Pancreas (tissue), 10 donors: ENCODE measurements around the gene PGPEP1. TPM values are rescaled to one million over a fixed set of nuclear protein-coding genes. Genes with fewer than 3 reads are reported as not detected.
A peak's percentile ranks its signal among the peaks of the same experiment; 100 is the strongest.

ENCODE experiments used
- ATAC-seq, 4 donors: fragments of 200-7000 bp; cut with Tn5 transposase; one replicate each; pipeline versions ENCODE4 v1.8.0 to v1.9.1; 2020; ENCODE audit warnings: mild to moderate bottlenecking in 4 of 4, moderate library complexity in 4 of 4
- DNase-seq, 6 donors: peaks; one replicate each; pipeline ENCODE4 v3.0.0-alpha.2; 2020
- FAIRE-seq: peaks from 2 replicates; lab custom pipeline; 2012; peaks lifted over from hg19 to GRCh38; lab: Jason Lieb, UNC
- H3K27ac ChIP-seq, 4 donors: fragments of 200-600 bp; sonication (generic); 1 replicate in 3 of 4; 2 replicates in 1 of 4; pipeline versions ENCODE4 v1.5.0 to v1.8.0; 2020
- H3K27me3 ChIP-seq, 4 donors: fragments of 200-600 bp; one replicate each; pipeline ENCODE4 v1.8.0; 2021
- H3K36me3 ChIP-seq, 3 donors: fragments of 200-600 bp; sonication (generic) in 1 of 3; one replicate each; pipeline versions ENCODE4 v1.5.0 to v1.8.0; 2020 to 2021
- H3K4me1 ChIP-seq, 3 donors: fragments of 200-600 bp; one replicate each; pipeline ENCODE4 v1.8.0; 2021
- H3K4me3 ChIP-seq, 4 donors: fragments of 200-600 bp; sonication (generic) in 2 of 4; one replicate each; pipeline versions ENCODE4 v1.5.0 to v1.8.0; 2020 to 2021
- H3K9me3 ChIP-seq, 4 donors: fragments of 200-600 bp; one replicate each; pipeline ENCODE4 v1.8.0; 2021
- WGBS, 2 donors: extraction: QIAGEN DNeasy Blood & Tissue Kit; methylation state at CpG; one replicate each; pipeline ENCODE4 v1.1.7; 2013; 5-methylcytosine and 5-hydroxymethylcytosine counted together
- intact Hi-C, 3 donors: fragments of 100-400 bp; cut with DNase I; formaldehyde crosslinking; loops; one replicate each; pipeline versions ENCODE4 v1.11.1 to v1.14.2; 2022
- polyA plus RNA-seq, 2 donors: library from polyadenylated mRNA; stranded (reverse); fragments of 200-250 nt; gene quantifications; one replicate each; pipeline ENCODE4 v1.2.3, GENCODE V29; 2013
- total RNA-seq, 6 donors: library from RNA; stranded (reverse); fragmentation: NEBNext Ultra II Directional in 4 of 6; extraction: Animal tissue kit (Norgen Biotek cat#: 25700) in 4 of 6; gene quantifications; one replicate each; pipeline versions ENCODE4 v1.2.1 to v1.2.4, GENCODE V29; 2021 to 2023
- TF ChIP-seq, protein P1 (sequence below), 4 donors: fragments of 200-600 bp; sonication (generic) in 3 of 4; IDR thresholded peaks; one replicate each; pipeline versions ENCODE4 v1.5.0 to v1.8.0; 2021; ENCODE audit warnings: antibody characterized with exemption in 4 of 4
- donor health status: healthy with polysubstance abuse.
- donor health status: DM: no; HTN: no; CAD: no; lungs with moderate emphysema.
- donor health status: DM: no; HTN: no; CAD: no.
- donor health status: control.
- donor health status: control.
- donor health status: Bipolar disorder and iron deficiency.
- donor health status: DM: yes; HTN: yes; CAD: no.
- donor health status: DM: no; HTN: no; CAD: no.
- donor health status: DM: no; HTN: no; CAD: no.
- donor health status: DM: yes; HTN: yes; CAD: no.

PGPEP1 gene
- total and polyA plus RNA-seq, 8 donors = 10.4 to 44.4 (median 36.7) TPM

DNA sequence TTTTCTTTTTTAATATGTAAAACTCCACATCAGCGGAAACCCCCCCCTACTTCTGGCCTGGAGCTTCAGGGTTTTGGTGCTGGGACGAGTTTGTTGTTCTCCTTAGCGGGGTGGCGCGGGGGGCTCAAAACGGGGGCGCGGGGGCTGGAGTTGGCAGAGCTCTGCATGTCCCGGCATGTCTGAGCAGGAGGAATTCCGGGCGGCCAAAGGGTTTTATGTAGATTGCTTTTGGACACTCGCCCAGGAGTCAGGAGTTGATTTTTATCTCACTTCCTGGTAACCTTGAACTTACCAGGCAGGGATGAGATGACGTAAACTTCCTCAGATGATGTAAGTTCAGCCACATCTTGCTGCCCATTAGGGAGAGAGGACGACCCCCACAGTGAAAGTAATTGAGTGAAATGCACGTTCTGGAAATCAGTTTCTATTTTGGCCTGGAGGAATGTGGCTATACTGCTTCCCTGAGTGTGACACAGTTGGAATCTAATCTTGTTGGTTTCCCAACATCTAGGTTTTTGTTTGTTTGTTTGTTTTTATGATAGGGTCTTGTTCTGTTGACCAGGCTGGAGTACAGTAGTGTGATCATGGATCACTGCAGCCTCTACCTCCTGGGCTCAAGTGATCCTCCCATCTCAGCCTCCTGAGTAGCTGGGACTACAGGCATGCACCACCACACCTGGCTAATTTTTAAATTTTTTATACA is 24.6 kb downstream of the PGPEP1 start:
- Histone ChIP-seq H3K4me1 (peaks cover 19 to 35% (median 25%) of the 10 kb centered on the region in 3 donors), H3K27me3 (no peaks in the 10 kb centered on the region), H3K27ac (peak overlapping the region; percentile 83 to 93 (median 88)), H3K36me3 (no peaks in the 10 kb centered on the region), H3K9me3 (no peaks in the 10 kb centered on the region), H3K4me3 (peak overlapping the region in 1 of 4 donors; percentile 10)
- WGBS, 2 donors = 4 to 10% methylated on average over 15 of the region's 15 CpGs
- intact Hi-C loops = no loop called here
- FAIRE-seq = no peak
- TF ChIP-seq, protein P1, sequence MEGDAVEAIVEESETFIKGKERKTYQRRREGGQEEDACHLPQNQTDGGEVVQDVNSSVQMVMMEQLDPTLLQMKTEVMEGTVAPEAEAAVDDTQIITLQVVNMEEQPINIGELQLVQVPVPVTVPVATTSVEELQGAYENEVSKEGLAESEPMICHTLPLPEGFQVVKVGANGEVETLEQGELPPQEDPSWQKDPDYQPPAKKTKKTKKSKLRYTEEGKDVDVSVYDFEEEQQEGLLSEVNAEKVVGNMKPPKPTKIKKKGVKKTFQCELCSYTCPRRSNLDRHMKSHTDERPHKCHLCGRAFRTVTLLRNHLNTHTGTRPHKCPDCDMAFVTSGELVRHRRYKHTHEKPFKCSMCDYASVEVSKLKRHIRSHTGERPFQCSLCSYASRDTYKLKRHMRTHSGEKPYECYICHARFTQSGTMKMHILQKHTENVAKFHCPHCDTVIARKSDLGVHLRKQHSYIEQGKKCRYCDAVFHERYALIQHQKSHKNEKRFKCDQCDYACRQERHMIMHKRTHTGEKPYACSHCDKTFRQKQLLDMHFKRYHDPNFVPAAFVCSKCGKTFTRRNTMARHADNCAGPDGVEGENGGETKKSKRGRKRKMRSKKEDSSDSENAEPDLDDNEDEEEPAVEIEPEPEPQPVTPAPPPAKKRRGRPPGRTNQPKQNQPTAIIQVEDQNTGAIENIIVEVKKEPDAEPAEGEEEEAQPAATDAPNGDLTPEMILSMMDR (IDR thresholded peaks at IDR 0.05) = no peak
- peak in 4 of 6 donors; percentile 85 to 92 (median 88) for DNase-seq
- peak; percentile 75 to 87 (median 83) for ATAC-seq

DNA sequence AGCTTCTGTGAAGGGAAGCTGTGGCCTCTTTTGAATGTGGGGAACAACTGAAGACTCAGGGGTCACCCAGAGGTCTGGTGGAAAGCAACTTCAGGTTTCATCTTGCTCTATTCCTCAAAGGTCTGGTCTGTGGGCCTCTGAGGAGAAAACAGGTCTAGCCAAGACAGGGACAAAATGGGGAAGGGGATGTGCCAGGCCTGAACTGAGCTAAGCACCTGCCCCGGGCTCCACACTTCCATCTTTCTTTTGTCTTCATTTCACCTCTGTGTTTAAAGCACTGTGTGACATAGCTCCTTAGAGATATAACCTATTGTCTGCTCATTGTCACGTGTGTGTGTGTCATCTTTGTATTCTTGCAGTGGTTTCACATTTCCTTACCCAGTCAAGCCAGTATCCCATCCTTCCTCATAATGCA is 25.6 kb downstream of the PGPEP1 start:
- WGBS, 2 donors = 90 to 94% methylated on average over 2 of the region's 2 CpGs
- DNase-seq (no peak), ATAC-seq (no peak), FAIRE-seq (no peak)
- no peaks in the 10 kb centered on the region for H3K27me3 ChIP-seq
- peak overlapping the region; percentile 83 to 93 (median 88) for H3K27ac ChIP-seq
- H3K9me3 ChIP-seq = no peaks in the 10 kb centered on the region
- intact Hi-C loops = no loop called here
- H3K4me1 ChIP-seq = peaks cover 19 to 35% (median 25%) of the 10 kb centered on the region in 3 donors
- TF ChIP-seq, protein P1 (IDR thresholded peaks at IDR 0.05) = no peak
- H3K4me3 ChIP-seq = no peak overlapping the region
- H3K36me3 ChIP-seq = no peaks in the 10 kb centered on the region

DNA sequence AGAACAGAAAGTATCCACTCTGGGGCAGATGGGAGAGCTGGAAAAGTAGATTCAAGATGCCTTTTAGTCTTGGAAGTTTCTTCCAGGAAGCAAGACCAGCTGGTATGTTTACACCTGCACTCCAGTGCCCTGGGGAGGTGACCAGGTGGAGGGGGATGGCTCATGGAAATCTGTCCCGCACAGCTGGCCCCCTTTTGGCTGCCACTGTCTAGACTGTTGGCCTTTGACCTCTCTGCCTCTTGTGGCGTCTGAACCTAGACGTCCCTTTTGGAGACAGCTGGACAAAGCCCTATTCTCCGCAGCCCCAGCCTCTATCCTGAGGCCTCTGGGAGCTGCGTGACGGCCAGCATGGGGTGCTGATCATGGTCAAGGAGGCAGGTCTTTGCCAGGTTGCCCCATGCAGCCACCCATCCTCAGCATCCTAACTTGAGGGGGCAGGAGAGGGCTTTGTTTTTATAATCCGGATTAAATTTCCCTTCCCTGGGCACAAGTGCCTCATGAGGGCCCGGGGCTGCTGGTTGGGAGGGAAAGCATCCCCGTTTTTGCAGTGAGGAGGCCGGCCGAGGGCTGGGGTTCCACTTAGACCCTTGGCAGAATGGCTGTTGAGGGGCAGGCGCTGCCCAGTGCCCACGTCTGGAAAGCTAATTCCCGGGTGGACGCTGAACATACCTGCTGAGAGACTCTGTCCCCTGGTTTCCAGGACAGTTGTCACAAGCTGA is 28.3 kb downstream of the PGPEP1 start:
- intact Hi-C loops = no loop called here
- Histone ChIP-seq H3K4me1 (peaks cover 19 to 33% (median 25%) of the 10 kb centered on the region in 3 donors), H3K9me3 (no peaks in the 10 kb centered on the region), H3K27me3 (no peaks in the 10 kb centered on the region), H3K4me3 (no peak overlapping the region), H3K36me3 (no peaks in the 10 kb centered on the region), H3K27ac (peak overlapping the region; percentile 28 to 85 (median 62))
- TF ChIP-seq, protein P1 (IDR thresholded peaks at IDR 0.05) = no peak
- DNase-seq (peak in 4 of 6 donors; percentile 66 to 81 (median 76)), ATAC-seq (peak; percentile 48 to 71 (median 59)), FAIRE-seq (no peak)
- 71 to 76% methylated on average over 15 of the region's 15 CpGs for WGBS, 2 donors

DNA sequence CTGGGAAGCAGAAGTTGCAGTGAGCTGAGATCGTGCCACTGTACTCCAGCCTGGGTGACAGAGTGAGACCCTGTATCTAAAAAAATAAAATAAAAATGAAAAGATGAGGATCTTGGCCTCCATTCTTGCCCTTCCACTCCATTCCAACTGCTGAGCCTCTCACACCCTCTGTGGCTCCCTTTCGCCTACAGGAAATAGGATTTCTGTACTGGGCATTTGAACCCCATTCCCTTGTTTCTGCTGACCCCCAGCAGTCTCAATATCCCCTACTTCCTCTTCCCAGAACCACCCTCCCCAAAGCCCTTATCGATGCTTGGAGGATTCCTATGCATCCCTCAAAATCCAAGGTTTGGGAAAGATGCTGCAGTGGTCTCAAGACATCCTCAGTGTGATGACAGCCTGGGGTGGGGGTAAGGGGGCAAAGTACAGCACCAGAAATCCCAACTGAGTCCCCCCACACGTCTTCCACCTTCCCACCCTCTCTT is 33.1 kb downstream of the PGPEP1 start:
- FAIRE-seq (no peak), ATAC-seq (no peak), DNase-seq (no peak)
- Histone ChIP-seq H3K9me3 (no peaks in the 10 kb centered on the region), H3K27me3 (no peaks in the 10 kb centered on the region), H3K4me1 (peaks cover 32 to 47% (median 41%) of the 10 kb centered on the region in 3 donors), H3K27ac (peak overlapping the region in 3 of 4 donors; percentile 71 to 93 (median 88)), H3K36me3 (no peaks in the 10 kb centered on the region), H3K4me3 (no peak overlapping the region)
- 69 to 70% methylated on average over 4 of the region's 4 CpGs for WGBS, 2 donors
- TF ChIP-seq, protein P1 (IDR thresholded peaks at IDR 0.05) = no peak
- intact Hi-C loops = no loop called here
